Measurements from ENCODE around the gene IL17RC. TPM values are rescaled to one million over a fixed set of nuclear protein-coding genes. Genes with fewer than 3 reads are reported as not detected.

Gene IL17RC
- total RNA-seq, 1 donor from 2014 or later, result 21.3 TPM

- TF ChIP-seq CTCF (IDR thresholded peaks at IDR 0.05), result no peak
- H3K27ac Mint-ChIP-seq (ENCODE audit: unreplicated experiment), result no peak overlapping the region
- peaks cover 3% of the 10 kb centered on the region for H3K4me1 Mint-ChIP-seq (ENCODE audit: low read depth)
- H3K9me3 Mint-ChIP-seq (ENCODE audit: low read depth), result no peaks in the 10 kb centered on the region
- H3K36me3 Mint-ChIP-seq (ENCODE audit: low read depth), result peaks cover 35% of the 10 kb centered on the region
- no peak overlapping the region for H3K4me3 Mint-ChIP-seq (ENCODE audit: unreplicated experiment)
- no peaks in the 10 kb centered on the region for H3K27me3 Mint-ChIP-seq (ENCODE audit: low read depth)
- DNase-seq (ENCODE audit: low spot score), result no peak
These were observed 53.2 kb downstream of the IL17RC start for GRCh38 chr3:9970020-9970652.

GRCh38 chr3:9976721-9977709 lies 60.1 kb downstream of the IL17RC start:
- Mint-ChIP-seq H3K4me1 (ENCODE audit: low read depth) (peaks cover 27% of the 10 kb centered on the region), H3K36me3 (ENCODE audit: low read depth) (peaks cover 11% of the 10 kb centered on the region), H3K27me3 (ENCODE audit: low read depth) (no peaks in the 10 kb centered on the region), H3K27ac (ENCODE audit: unreplicated experiment) (peak overlapping the region; percentile 87), H3K9me3 (ENCODE audit: low read depth) (no peaks in the 10 kb centered on the region), H3K4me3 (ENCODE audit: unreplicated experiment) (peak overlapping the region; percentile 14)
- DNase-seq (ENCODE audit: low spot score), result no peak
- no peak for TF ChIP-seq CTCF (IDR thresholded peaks at IDR 0.05)

GRCh38 chr3:9978710-9979305 lies 61.9 kb downstream of the IL17RC start:
- no peak overlapping the region for H3K4me3 Mint-ChIP-seq (ENCODE audit: unreplicated experiment)
- H3K36me3 Mint-ChIP-seq (ENCODE audit: low read depth), result peaks cover 8% of the 10 kb centered on the region
- no peaks in the 10 kb centered on the region for H3K9me3 Mint-ChIP-seq (ENCODE audit: low read depth)
- TF ChIP-seq CTCF (IDR thresholded peaks at IDR 0.05), result no peak
- no peaks in the 10 kb centered on the region for H3K27me3 Mint-ChIP-seq (ENCODE audit: low read depth)
- DNase-seq (ENCODE audit: low spot score), result no peak
- peaks cover 27% of the 10 kb centered on the region for H3K4me1 Mint-ChIP-seq (ENCODE audit: low read depth)
- H3K27ac Mint-ChIP-seq (ENCODE audit: unreplicated experiment), result no peak overlapping the region

- Mint-ChIP-seq H3K27me3 (ENCODE audit: low read depth) (no peaks in the 10 kb centered on the region), H3K27ac (ENCODE audit: unreplicated experiment) (no peak overlapping the region), H3K36me3 (ENCODE audit: low read depth) (peaks cover 4% of the 10 kb centered on the region), H3K4me1 (ENCODE audit: low read depth) (peaks cover 25% of the 10 kb centered on the region), H3K4me3 (ENCODE audit: unreplicated experiment) (no peak overlapping the region), H3K9me3 (ENCODE audit: low read depth) (no peaks in the 10 kb centered on the region)
- no peak for TF ChIP-seq CTCF (IDR thresholded peaks at IDR 0.05)
- DNase-seq (ENCODE audit: low spot score), result no peak
These were observed 63.4 kb downstream of the IL17RC start for GRCh38 chr3:9980251-9980650.

Other genes with a start within 250 kb of the IL17RC start
- not detected in 3 replicates for gene CPNE9, start 213.3 kb upstream of the IL17RC start, total RNA-seq
- 14.6 to 18.8 TPM (median 15.5 TPM) in 3 replicates for gene BRPF1, start 185.4 kb upstream of the IL17RC start, total RNA-seq
- gene OGG1, start 167.1 kb upstream of the IL17RC start, total RNA-seq, result 23.8 to 26.7 TPM (median 24.2 TPM) in 3 replicates
- 9.7 to 20.9 TPM (median 19.3 TPM) in 3 replicates for gene CAMK1, start 147.2 kb upstream of the IL17RC start, total RNA-seq
- gene TADA3, start 124.6 kb upstream of the IL17RC start, total RNA-seq, result 42.2 to 69.9 TPM (median 69.6 TPM) in 3 replicates
- 150 to 179 TPM (median 177 TPM) in 3 replicates for gene ARPC4, start 124.0 kb upstream of the IL17RC start, total RNA-seq
- 31.5 to 44.9 TPM (median 38.7 TPM) in 3 replicates for gene TTLL3, start 106.8 kb upstream of the IL17RC start, total RNA-seq
- 26.9 to 31.4 TPM (median 27.7 TPM) in 3 replicates for gene RPUSD3, start 73.1 kb upstream of the IL17RC start, total RNA-seq
- not detected in 3 replicates for gene CIDEC, start 36.8 kb upstream of the IL17RC start, total RNA-seq
- gene JAGN1, start 26.5 kb upstream of the IL17RC start, total RNA-seq, result 20.3 to 25.1 TPM (median 24.5 TPM) in 3 replicates
- gene IL17RE, start 14.2 kb upstream of the IL17RC start, total RNA-seq, result 0.42 to 1.6 TPM (median 0.92 TPM) in 3 replicates
- 26.5 to 29.9 TPM (median 28.2 TPM) in 3 replicates for gene CRELD1, start 16.7 kb downstream of the IL17RC start, total RNA-seq
- 3.9 to 7.6 TPM (median 3.9 TPM) in 3 replicates for gene PRRT3, start 35.3 kb downstream of the IL17RC start, total RNA-seq
- 51.5 to 60.0 TPM (median 52.9 TPM) in 3 replicates for gene EMC3, start 69.7 kb downstream of the IL17RC start, total RNA-seq
- gene FANCD2, start 109.3 kb downstream of the IL17RC start, total RNA-seq, result 3.6 to 8.1 TPM (median 3.6 TPM) in 3 replicates
- gene FANCD2OS, start 191.2 kb downstream of the IL17RC start, total RNA-seq, result not detected in 3 replicates
- 113 to 122 TPM (median 117 TPM) in 3 replicates for gene BRK1, start 198.6 kb downstream of the IL17RC start, total RNA-seq
- 31.4 to 39.1 TPM (median 38.5 TPM) in 3 replicates for gene VHL, start 224.7 kb downstream of the IL17RC start, total RNA-seq
- 0.63 to 1.6 TPM (median 1.6 TPM) in 3 replicates for gene IRAK2, start 247.8 kb downstream of the IL17RC start, total RNA-seq